ENCODE results near the gene CYP2E1.
"Not testable (repeated sequence)": the region's sequence is repeated elsewhere in the genome, so short reads cannot be mapped to it uniquely, and the experiment has no call there.

CYP2E1 gene

GRCh38 chr10:133568287-133568614 lies 41.1 kb downstream of the CYP2E1 start:
- Histone ChIP-seq H3K4me3 (ENCODE audit: low read depth in 1 of 2, low read length in 1 of 2) (no peak overlapping the region), H3K36me3 (no peaks in the 10 kb centered on the region), H3K27me3 (peaks cover 7% of the 10 kb centered on the region), H3K4me1 (ENCODE audit: control insufficient read depth in 1 of 2, insufficient read depth in 1 of 2, low read depth in 1 of 2, low read length in 1 of 2) (no peaks in the 10 kb centered on the region), H3K9me3 (peaks cover 18% of the 10 kb centered on the region), H3K27ac (no peak overlapping the region)
- TF ChIP-seq CTCF (IDR thresholded peaks at IDR 0.05): no peak

- peaks cover 18% of the 10 kb centered on the region for H3K9me3 ChIP-seq
- H3K27me3 ChIP-seq; H3K4me3 ChIP-seq (ENCODE audit: low read depth in 1 of 2, low read length in 1 of 2); H3K4me1 ChIP-seq (ENCODE audit: control insufficient read depth in 1 of 2, insufficient read depth in 1 of 2, low read depth in 1 of 2, low read length in 1 of 2); H3K27ac ChIP-seq; H3K36me3 ChIP-seq: not testable (repeated sequence)
Observed at GRCh38 chr10:133568831-133569527, 41.8 kb downstream of the CYP2E1 start.

- H3K4me1 ChIP-seq (ENCODE audit: control insufficient read depth in 1 of 2, insufficient read depth in 1 of 2, low read depth in 1 of 2, low read length in 1 of 2); H3K4me3 ChIP-seq (ENCODE audit: low read depth in 1 of 2, low read length in 1 of 2); H3K36me3 ChIP-seq; H3K27ac ChIP-seq; H3K27me3 ChIP-seq: not testable (repeated sequence)
- peaks cover 18% of the 10 kb centered on the region for H3K9me3 ChIP-seq
Observed at GRCh38 chr10:133569801-133570200, 42.6 kb downstream of the CYP2E1 start.

GRCh38 chr10:133572055-133572454 lies 44.9 kb downstream of the CYP2E1 start:
- not testable (repeated sequence) for H3K27me3 ChIP-seq; H3K4me1 ChIP-seq (ENCODE audit: control insufficient read depth in 1 of 2, insufficient read depth in 1 of 2, low read depth in 1 of 2, low read length in 1 of 2); H3K36me3 ChIP-seq; H3K4me3 ChIP-seq (ENCODE audit: low read depth in 1 of 2, low read length in 1 of 2); H3K9me3 ChIP-seq; H3K27ac ChIP-seq

GRCh38 chr10:133573460-133573859 lies 46.3 kb downstream of the CYP2E1 start:
- not testable (repeated sequence) for H3K4me3 ChIP-seq (ENCODE audit: low read depth in 1 of 2, low read length in 1 of 2); H3K36me3 ChIP-seq; H3K4me1 ChIP-seq (ENCODE audit: control insufficient read depth in 1 of 2, insufficient read depth in 1 of 2, low read depth in 1 of 2, low read length in 1 of 2); H3K9me3 ChIP-seq; H3K27me3 ChIP-seq; H3K27ac ChIP-seq

- not testable (repeated sequence) for H3K4me1 ChIP-seq (ENCODE audit: control insufficient read depth in 1 of 2, insufficient read depth in 1 of 2, low read depth in 1 of 2, low read length in 1 of 2); H3K27ac ChIP-seq; H3K4me3 ChIP-seq (ENCODE audit: low read depth in 1 of 2, low read length in 1 of 2); H3K9me3 ChIP-seq; H3K36me3 ChIP-seq; H3K27me3 ChIP-seq
Observed at GRCh38 chr10:133577037-133577436, 49.9 kb downstream of the CYP2E1 start.

All from neutrophil (primary cell).